NCI-H2107 treated with DMSO at 0.1 percent for 48 hours (cell line): Measurements from ENCODE around the gene TRAPPC5.

ENCODE experiments used
- DNase-seq: peaks from one replicate; lab custom pipeline; 2025; ENCODE audit not compliant: unreplicated experiment; lab: John Stamatoyannopoulos, UW

TRAPPC5 gene

GRCh38 chr19:7729831-7730285, 49.2 kb downstream of the TRAPPC5 start:
- no peak for DNase-seq

- no peak for DNase-seq
These were observed 49.9 kb downstream of the TRAPPC5 start for GRCh38 chr19:7730286-7731217.

GRCh38 chr19:7731218-7731595, 50.6 kb downstream of the TRAPPC5 start:
- no peak for DNase-seq

- DNase-seq = no peak
These were observed 51.0 kb downstream of the TRAPPC5 start for GRCh38 chr19:7731615-7732014.

GRCh38 chr19:7732045-7732444, 51.4 kb downstream of the TRAPPC5 start, which contains the start of gene CLEC4G:
Gene CLEC4G, minus strand, starts transcription at chr19:7732110. Its CDS starts 8 bp downstream, at chr19:7732102.
- DNase-seq = no peak

GRCh38 chr19:7733376-7733775, 52.7 kb downstream of the TRAPPC5 start:
- DNase-seq = no peak

- no peak for DNase-seq
These were observed 53.9 kb downstream of the TRAPPC5 start for GRCh38 chr19:7734220-7735203.

GRCh38 chr19:7736148-7736547, 55.5 kb downstream of the TRAPPC5 start:
- no peak for DNase-seq

- no peak for DNase-seq
These were observed 56.6 kb downstream of the TRAPPC5 start for GRCh38 chr19:7737215-7737614.
